Aorta (tissue), 5 donors: ENCODE data around the gene VAV2. TPM values are rescaled to one million over a fixed set of nuclear protein-coding genes. Genes with fewer than 3 reads are reported as not detected.
A peak's percentile ranks its signal among the peaks of the same experiment; 100 is the strongest.

Experiments
- ATAC-seq: fragments of 200-7000 bp; cut with Tn5 transposase; one replicate; pipeline ENCODE4 v1.9.1; 2022; ENCODE audit warnings: moderate library complexity; ENCODE audit not compliant: low FRiP score
- DNase-seq, 2 donors: peaks; one replicate each; pipeline ENCODE4 v3.0.0-alpha.2; 2020
- H3K27ac ChIP-seq, 2 donors: one replicate each; pipeline ENCODE4 v1.5.1; 2013; ENCODE audit warnings: low read length in 2 of 2, mild to moderate bottlenecking in 2 of 2, moderate library complexity in 2 of 2, control low read depth in 1 of 2, inconsistent platforms in 1 of 2, low read depth in 1 of 2
- H3K27me3 ChIP-seq, 2 donors: one replicate each; pipeline ENCODE4 v1.6.1; 2013; ENCODE audit warnings: control low read depth in 1 of 2, low read length in 1 of 2, mild to moderate bottlenecking in 1 of 2, moderate library complexity in 1 of 2; ENCODE audit not compliant: insufficient read depth in 2 of 2, control insufficient read depth in 1 of 2
- H3K36me3 ChIP-seq, 2 donors: one replicate each; pipeline ENCODE4 v1.6.1; 2013; ENCODE audit warnings: control low read depth in 1 of 2, low read length in 1 of 2, mild to moderate bottlenecking in 1 of 2; ENCODE audit not compliant: insufficient read depth in 2 of 2, control insufficient read depth in 1 of 2
- H3K4me1 ChIP-seq, 2 donors: one replicate each; pipeline ENCODE4 v1.6.1; 2013; ENCODE audit warnings: low read length in 2 of 2, control low read depth in 1 of 2, mild to moderate bottlenecking in 1 of 2, moderate library complexity in 1 of 2; ENCODE audit not compliant: insufficient read depth in 2 of 2, control insufficient read depth in 1 of 2
- H3K4me3 ChIP-seq, 2 donors: one replicate each; pipeline ENCODE4 v1.5.1; 2013; ENCODE audit warnings: low read length in 2 of 2, control low read depth in 1 of 2, mild to moderate bottlenecking in 1 of 2
- H3K9me3 ChIP-seq: one replicate; pipeline ENCODE4 v1.6.1; 2013; ENCODE audit warnings: mild to moderate bottlenecking, low read length; ENCODE audit not compliant: control insufficient read depth
- WGBS, 2 donors: extraction: QIAGEN DNeasy Blood & Tissue Kit; methylation state at CpG; one replicate each; pipeline ENCODE4 v1.1.7; 2013; 5-methylcytosine and 5-hydroxymethylcytosine counted together
- intact Hi-C, 2 donors: fragments of 100-400 bp; cut with DNase I; formaldehyde crosslinking; loops; one replicate each; pipeline versions ENCODE4 v1.14.2 to v1.15.0; 2022
- polyA plus RNA-seq, 2 donors: library from polyadenylated mRNA; stranded (reverse); fragments of 200-250 nt; gene quantifications; one replicate each; pipeline ENCODE4 v1.2.3, GENCODE V29; 2013
- total RNA-seq, 2 donors: library from RNA; stranded (reverse); fragmentation: NEBNext Ultra II Directional; extraction: Animal tissue kit (Norgen Biotek cat#: 25700); gene quantifications; one replicate each; pipeline ENCODE4 v1.2.1, GENCODE V29; 2021
- donor health status: healthy with polysubstance abuse.
- donor health status: Bipolar disorder and iron deficiency.
- donor health status: DM: no; HTN: no; CAD: no.
- donor health status: DM: no; HTN: no; CAD: no.
- donor health status: DM: yes; HTN: yes; CAD: no.

Gene VAV2
- total and polyA plus RNA-seq, 4 donors, result 9.0 to 25.4 (median 11.8) TPM

GRCh38 chr9:133782157-133783130, 209.7 kb downstream of the VAV2 start:
- ATAC-seq (no peak), DNase-seq (peak; percentile 85 to 88)
- Histone ChIP-seq H3K27me3 (no peaks in the 10 kb centered on the region), H3K27ac (no peak overlapping the region), H3K9me3 (no peaks in the 10 kb centered on the region), H3K4me1 (no peaks in the 10 kb centered on the region), H3K36me3 (no peaks in the 10 kb centered on the region), H3K4me3 (no peak overlapping the region)
- intact Hi-C loops, result no loop called here
- 55 to 57% methylated on average over 16 of the region's 16 CpGs for WGBS, 2 donors

- Histone ChIP-seq H3K27me3 (no peaks in the 10 kb centered on the region), H3K36me3 (no peaks in the 10 kb centered on the region), H3K4me1 (no peaks in the 10 kb centered on the region), H3K27ac (no peak overlapping the region), H3K9me3 (no peaks in the 10 kb centered on the region), H3K4me3 (no peak overlapping the region)
- ATAC-seq (no peak), DNase-seq (no peak)
- WGBS, 2 donors, result 77 to 89% methylated on average over 10 of the region's 10 CpGs
- intact Hi-C loops, result no loop called here
Measured at GRCh38 chr9:133781828-133782135, 210.3 kb downstream of the VAV2 start.

- 89 to 96% methylated on average over 15 of the region's 15 CpGs for WGBS, 2 donors
- DNase-seq (peak; percentile 35 to 51), ATAC-seq (no peak)
- no peaks in the 10 kb centered on the region for H3K4me1 ChIP-seq
- H3K36me3 ChIP-seq, result no peaks in the 10 kb centered on the region
- no peak overlapping the region for H3K27ac ChIP-seq
- no peak overlapping the region for H3K4me3 ChIP-seq
- intact Hi-C loops, result no loop called here
- H3K9me3 ChIP-seq, result no peaks in the 10 kb centered on the region
- no peaks in the 10 kb centered on the region for H3K27me3 ChIP-seq
Measured at GRCh38 chr9:133780962-133781827, 210.9 kb downstream of the VAV2 start.

GRCh38 chr9:133780404-133780945, 211.6 kb downstream of the VAV2 start:
- no peak overlapping the region for H3K4me3 ChIP-seq
- ATAC-seq, result no peak
- WGBS, 2 donors, result 96 to 97% methylated on average over 14 to 15 of the region's 15 CpGs
- no peaks in the 10 kb centered on the region for H3K27me3 ChIP-seq
- no peak overlapping the region for H3K27ac ChIP-seq
- H3K36me3 ChIP-seq, result no peaks in the 10 kb centered on the region
- intact Hi-C loops, result no loop called here
- DNase-seq, result peak; percentile 28 to 64
- H3K9me3 ChIP-seq, result no peaks in the 10 kb centered on the region
- H3K4me1 ChIP-seq, result no peaks in the 10 kb centered on the region

- no peaks in the 10 kb centered on the region for H3K27me3 ChIP-seq
- no peak overlapping the region for H3K27ac ChIP-seq
- intact Hi-C loops, result no loop called here
- H3K9me3 ChIP-seq, result no peaks in the 10 kb centered on the region
- no peaks in the 10 kb centered on the region for H3K36me3 ChIP-seq
- no peaks in the 10 kb centered on the region for H3K4me1 ChIP-seq
- ATAC-seq (no peak), DNase-seq (peak; percentile 32 to 52)
- 95 to 96% methylated on average over 19 of the region's 19 CpGs for WGBS, 2 donors
- H3K4me3 ChIP-seq, result no peak overlapping the region
Measured at GRCh38 chr9:133779516-133780403, 212.4 kb downstream of the VAV2 start.

GRCh38 chr9:133779081-133779480, 213.0 kb downstream of the VAV2 start:
- no peaks in the 10 kb centered on the region for H3K4me1 ChIP-seq
- 89 to 91% methylated on average over 8 of the region's 8 CpGs for WGBS, 2 donors
- no peaks in the 10 kb centered on the region for H3K27me3 ChIP-seq
- intact Hi-C loops, result no loop called here
- no peak for ATAC-seq
- H3K4me3 ChIP-seq, result no peak overlapping the region
- no peak overlapping the region for H3K27ac ChIP-seq
- H3K36me3 ChIP-seq, result no peaks in the 10 kb centered on the region
- DNase-seq, result peak; percentile 30 to 45
- H3K9me3 ChIP-seq, result peaks cover 3% of the 10 kb centered on the region

- H3K36me3 ChIP-seq, result no peaks in the 10 kb centered on the region
- H3K4me3 ChIP-seq, result no peak overlapping the region
- no peaks in the 10 kb centered on the region for H3K4me1 ChIP-seq
- DNase-seq (peak; percentile 29 to 59), ATAC-seq (no peak)
- no peak overlapping the region for H3K27ac ChIP-seq
- intact Hi-C loops, result no loop called here
- 95 to 96% methylated on average over 20 of the region's 20 CpGs for WGBS, 2 donors
- no peaks in the 10 kb centered on the region for H3K27me3 ChIP-seq
- peaks cover 4% of the 10 kb centered on the region for H3K9me3 ChIP-seq
Measured at GRCh38 chr9:133778336-133779013, 213.6 kb downstream of the VAV2 start.
